ENCODE results near the gene CTSC. TPM values are rescaled to one million over a fixed set of nuclear protein-coding genes. Genes with fewer than 3 reads are reported as not detected.
A peak's percentile ranks its signal among the peaks of the same experiment; 100 is the strongest.

CTSC gene
- total RNA-seq, 4 donors from 2014 or later = 7.0 to 16.7 (median 13.5) TPM

- Histone ChIP-seq H3K36me3 (no peaks in the 10 kb centered on the region), H3K4me1 (peaks cover 6 to 13% of the 10 kb centered on the region in 2 donors), H3K27ac (no peak overlapping the region), H3K4me3 (no peak overlapping the region), H3K27me3 (no peaks in the 10 kb centered on the region), H3K9me3 (no peaks in the 10 kb centered on the region)
- TF ChIP-seq CTCF (IDR thresholded peaks at IDR 0.05 in 4 of 5, conservative IDR thresholded peaks at IDR 0.05 in 1 of 5) = no peak
- in situ Hi-C loops (cut with MboI; ENCODE audit: low sequenced_read_pairs in 4 of 4) = no loop called here
- DNase-seq = no peak
- intact Hi-C loops (cut with DNase I; ENCODE audit: low total_unique reads) = no loop called here
- no peak for ATAC-seq
Observed at GRCh38 chr11:88354912-88355311, 17.4 kb upstream of the CTSC start.

GRCh38 chr11:88353835-88354496 lies 16.4 kb upstream of the CTSC start:
- Histone ChIP-seq H3K4me3 (no peak overlapping the region), H3K9me3 (no peaks in the 10 kb centered on the region), H3K27me3 (no peaks in the 10 kb centered on the region), H3K4me1 (peaks cover 6 to 18% of the 10 kb centered on the region in 2 donors), H3K36me3 (no peaks in the 10 kb centered on the region), H3K27ac (no peak overlapping the region)
- TF ChIP-seq CTCF (IDR thresholded peaks at IDR 0.05 in 4 of 5, conservative IDR thresholded peaks at IDR 0.05 in 1 of 5) (no peak), POLR2A (IDR thresholded peaks at IDR 0.05) (no peak)
- intact Hi-C loops (cut with DNase I; ENCODE audit: low total_unique reads) (no loop called here), in situ Hi-C loops (cut with MboI; ENCODE audit: low sequenced_read_pairs in 4 of 4) (no loop called here)
- DNase-seq (no peak), ATAC-seq (no peak)

- Histone ChIP-seq H3K27ac (no peak overlapping the region), H3K27me3 (no peaks in the 10 kb centered on the region), H3K9me3 (no peaks in the 10 kb centered on the region), H3K36me3 (no peaks in the 10 kb centered on the region), H3K4me1 (peaks cover 6 to 20% of the 10 kb centered on the region in 2 donors), H3K4me3 (no peak overlapping the region)
- no peak for DNase-seq
- intact Hi-C loops (cut with DNase I; ENCODE audit: low total_unique reads) = no loop called here
- in situ Hi-C loops (cut with MboI; ENCODE audit: low sequenced_read_pairs in 4 of 4) = no loop called here
- TF ChIP-seq POLR2A (IDR thresholded peaks at IDR 0.05) = no peak
- TF ChIP-seq CTCF (IDR thresholded peaks at IDR 0.05 in 4 of 5, conservative IDR thresholded peaks at IDR 0.05 in 1 of 5) = no peak
- ATAC-seq = peak in 1 of 2 donors; percentile 51
Observed at GRCh38 chr11:88353386-88353785, 15.8 kb upstream of the CTSC start.

- Histone ChIP-seq H3K9me3 (no peaks in the 10 kb centered on the region), H3K27me3 (no peaks in the 10 kb centered on the region), H3K4me3 (no peak overlapping the region), H3K36me3 (no peaks in the 10 kb centered on the region), H3K27ac (no peak overlapping the region), H3K4me1 (peaks cover 6 to 20% of the 10 kb centered on the region in 2 donors)
- in situ Hi-C loops (cut with MboI; ENCODE audit: low sequenced_read_pairs in 4 of 4) = no loop called here
- no peak for TF ChIP-seq POLR2A (IDR thresholded peaks at IDR 0.05)
- no peak for TF ChIP-seq CTCF (IDR thresholded peaks at IDR 0.05 in 4 of 5, conservative IDR thresholded peaks at IDR 0.05 in 1 of 5)
- DNase-seq (no peak), ATAC-seq (no peak)
- intact Hi-C loops (cut with DNase I; ENCODE audit: low total_unique reads) = no loop called here
Observed at GRCh38 chr11:88352139-88352538, 14.6 kb upstream of the CTSC start.

- H3K27ac ChIP-seq = peak overlapping the region in 3 of 4 donors; percentile 3 to 50 (median 36)
- DNase-seq (no peak), ATAC-seq (peak; percentile 65 to 78)
- H3K9me3 ChIP-seq = no peaks in the 10 kb centered on the region
- H3K4me1 ChIP-seq = peaks cover 0 to 12% of the 10 kb centered on the region in 2 donors
- in situ Hi-C loops (cut with MboI; ENCODE audit: low sequenced_read_pairs in 4 of 4) (no loop called here), intact Hi-C loops (cut with DNase I; ENCODE audit: low total_unique reads) (no loop called here)
- TF ChIP-seq POLR2A (IDR thresholded peaks at IDR 0.05) (no peak), CTCF (IDR thresholded peaks at IDR 0.05 in 4 of 5, conservative IDR thresholded peaks at IDR 0.05 in 1 of 5) (no peak)
- no peaks in the 10 kb centered on the region for H3K36me3 ChIP-seq
- no peak overlapping the region for H3K4me3 ChIP-seq
- H3K27me3 ChIP-seq = no peaks in the 10 kb centered on the region
Observed at GRCh38 chr11:88348870-88349269, 11.3 kb upstream of the CTSC start.
